GM12891 (cell line): ENCODE data around the gene CP.

Experiments
- PAX5 ChIP-seq: IDR thresholded peaks from 2 replicates; pipeline ENCODE4 v1.6.1; 2011; ENCODE audit warnings: low read length, moderate library complexity, mild to moderate bottlenecking; ENCODE audit not compliant: insufficient read depth, severe bottlenecking
- POLR2A ChIP-seq: IDR thresholded peaks from 2 replicates; pipeline ENCODE4 v1.6.1; 2011; ENCODE audit warnings: low read depth, low read length, control low read depth
- POLR2AphosphoS5 ChIP-seq: IDR thresholded peaks from 2 replicates; pipeline ENCODE4 v1.6.1; 2011; ENCODE audit warnings: low read depth, low read length, control low read depth
- POU2F2 ChIP-seq: IDR thresholded peaks from 2 replicates; pipeline ENCODE4 v1.6.1; 2011; ENCODE audit warnings: low read depth, mild to moderate bottlenecking, control low read depth, low read length, moderate library complexity
- SPI1 ChIP-seq: IDR thresholded peaks from 2 replicates; pipeline ENCODE4 v1.6.1; 2011; ENCODE audit warnings: low read depth, low read length, control low read depth
- TAF1 ChIP-seq: IDR thresholded peaks from 2 replicates; pipeline ENCODE4 v1.6.1; 2011; ENCODE audit warnings: low read depth, low read length, control low read depth

- no peak for TF ChIP-seq POLR2A
- TF ChIP-seq POLR2AphosphoS5 = no peak
- no peak for TF ChIP-seq SPI1
- TF ChIP-seq TAF1 = no peak
- TF ChIP-seq POU2F2 = no peak
- TF ChIP-seq PAX5 = no peak
These were observed 29.6 kb upstream of the CP start for GRCh38 chr3:149251186-149251585.
